K562 (cell line): Measurements from ENCODE around the gene FRRS1L. TPM values are rescaled to one million over a fixed set of nuclear protein-coding genes. Genes with fewer than 3 reads are reported as not detected.
A peak's percentile ranks its signal among the peaks of the same experiment; 100 is the strongest.

ENCODE experiments used
- CBX8 ChIP-seq: fragments of 200-600 bp; sonication (generic); IDR thresholded peaks from 2 replicates; pipeline ENCODE4 v1.6.1; 2012; ENCODE audit warnings: borderline replicate concordance, mixed run types, low read depth, mild to moderate bottlenecking, moderate library complexity, mixed read lengths, low read length, control low read depth, inconsistent platforms; ENCODE audit not compliant: poor library complexity, severe bottlenecking; ENCODE audit errors: extremely low read depth
- EP300 ChIP-seq: IDR thresholded peaks from 2 replicates; pipeline ENCODE4 v1.6.1; 2012; ENCODE audit warnings: low read length, improper control_type of control experiment
- FOXM1 ChIP-seq, 2 experiments: fragments of 450-650 bp in 1 of 2; sonication (generic) in 1 of 2; formaldehyde crosslinking in 1 of 2; IDR thresholded peaks; 2 replicates each; pipeline versions ENCODE4 v1.6.1 to v1.9.0; 2017 to 2022; ENCODE audit warnings: low read depth in 2 of 2, mild to moderate bottlenecking in 2 of 2, missing genetic modification reagents in 1 of 2, moderate library complexity in 1 of 2
- GABPB1 ChIP-seq: sonication (generic); formaldehyde crosslinking; IDR thresholded peaks from 2 replicates; pipeline ENCODE4 v1.8.0; 2022; ENCODE audit warnings: mild to moderate bottlenecking, missing genetic modification reagents
- ILF3 ChIP-seq: fragments of 450-650 bp; IDR thresholded peaks from 2 replicates; pipeline ENCODE4 v1.6.1; 2018; ENCODE audit warnings: antibody characterized with exemption, mild to moderate bottlenecking, moderate library complexity, borderline replicate concordance
- MTA3 ChIP-seq: fragments of 450-650 bp; formaldehyde crosslinking; IDR thresholded peaks from 2 replicates; pipeline ENCODE4 v1.6.1; 2017; ENCODE audit warnings: mild to moderate bottlenecking, borderline replicate concordance
- RBM14 ChIP-seq: fragments of 200-400 bp; formaldehyde crosslinking; IDR thresholded peaks from 2 replicates; pipeline ENCODE4 v1.6.1; 2018; ENCODE audit warnings: low read depth, mild to moderate bottlenecking, low read length, moderate library complexity, borderline replicate concordance; ENCODE audit not compliant: insufficient read depth
- RBM22 ChIP-seq: fragments of 200-400 bp; formaldehyde crosslinking; IDR thresholded peaks from 2 replicates; pipeline ENCODE4 v1.6.1; 2018; ENCODE audit warnings: low read length, low read depth; ENCODE audit not compliant: poor library complexity, severe bottlenecking
- RUNX1 ChIP-seq: sonication (generic); IDR thresholded peaks from 2 replicates; pipeline ENCODE4 v1.6.1; 2016; ENCODE audit warnings: antibody characterized with exemption, low read depth
- SP1 ChIP-seq: sonication (generic); formaldehyde crosslinking; IDR thresholded peaks from 2 replicates; pipeline ENCODE4 v1.8.1; 2022; ENCODE audit warnings: mild to moderate bottlenecking, missing genetic modification reagents
- XRCC4 ChIP-seq: IDR thresholded peaks from one replicate; pipeline ENCODE4 v1.6.1; 2011; ENCODE audit not compliant: insufficient read depth, insufficient read length; ENCODE audit errors: extremely low read depth
- ZNF140 ChIP-seq: fragments of 250-450 bp; sonication (Bioruptor Pico); IDR thresholded peaks from 2 replicates; pipeline ENCODE4 v1.8.0; 2021; ENCODE audit warnings: moderate library complexity, mild to moderate bottlenecking, inconsistent platforms
- ZNF24 ChIP-seq: fragments of 450-650 bp; IDR thresholded peaks from 2 replicates; pipeline ENCODE4 v1.6.1; 2016
- ZNF589 ChIP-seq: fragments of 200-800 bp; sonication (Bioruptor generic); IDR thresholded peaks from 2 replicates; pipeline ENCODE4 v1.6.1; 2016; ENCODE audit warnings: low read depth, missing genetic modification characterization, missing compliant biosample characterization
- ZNF766 ChIP-seq: fragments of 200-800 bp; sonication (Bioruptor generic); conservative IDR thresholded peaks from 2 replicates; pipeline ENCODE4 v1.6.1; 2016; ENCODE audit warnings: missing genetic modification characterization, missing compliant biosample characterization
- ZNF830 ChIP-seq: fragments of 250-450 bp; sonication (Bioruptor Pico); IDR thresholded peaks from 2 replicates; pipeline ENCODE4 v1.5.0; 2021; ENCODE audit warnings: mild to moderate bottlenecking
- polyA plus RNA-seq, 8 experiments: library from polyadenylated mRNA; depleted of rRNA in 4 of 8; stranded (reverse) in 5 of 8; unstranded in 3 of 8; fragments of >200 nt; fragmentation: Nextera tagmentation in 2 of 8; fragmentation: Illumina TruSeq in 1 of 8; extraction: Ambion mirVana in 2 of 8; extraction: Trizol in 1 of 8; gene quantifications; 2 replicates each; pipeline versions ENCODE4 v1.2.1 to v1.2.3, GENCODE V29; 2011 to 2014; ENCODE audit warnings: inconsistent platforms in 1 of 8, missing spikeins in 1 of 8
- total RNA-seq, 7 experiments: library from RNA; depleted of rRNA in 6 of 7; stranded (reverse); fragments of >200 nt in 6 of 7; fragmentation: Illumina TruSeq in 2 of 7; extraction: Trizol in 2 of 7; gene quantifications; 2 replicates each; pipeline versions ENCODE4 v1.2.1 to v1.2.3, GENCODE V29; 2011 to 2021; ENCODE audit warnings: low replicate concordance in 1 of 7
- TF ChIP-seq, protein P1 (sequence below): sonication (generic); formaldehyde crosslinking; IDR thresholded peaks from 2 replicates; pipeline ENCODE4 v1.8.1; 2023; ENCODE audit warnings: mild to moderate bottlenecking, missing genetic modification reagents
- TF ChIP-seq, protein P2 (sequence below): sonication (generic); formaldehyde crosslinking; IDR thresholded peaks from 2 replicates; pipeline ENCODE4 v1.8.1; 2022; ENCODE audit warnings: missing genetic modification reagents
- TF ChIP-seq, protein P3 (sequence below), 2 experiments: fragments of 450-650 bp in 1 of 2; IDR thresholded peaks; 2 replicates each; pipeline ENCODE4 v1.6.1; 2011 to 2017; ENCODE audit warnings: low read depth in 2 of 2, antibody characterized with exemption in 1 of 2, borderline replicate concordance in 1 of 2, low read length in 1 of 2, mild to moderate bottlenecking in 1 of 2, mixed read lengths in 1 of 2; ENCODE audit not compliant: control insufficient read depth in 1 of 2
- TF ChIP-seq, protein P4 (sequence below): fragments of 450-650 bp; formaldehyde crosslinking; conservative IDR thresholded peaks from 2 replicates; pipeline ENCODE4 v1.4.0; 2022; ENCODE audit warnings: mild to moderate bottlenecking, missing genetic modification characterization

The FRRS1L gene
- total and polyA plus RNA-seq, 9 of the 15 experiments (the other 6 are each of a cell fraction or from before 2014, with no cell fraction given) = under 0.01 to 0.04 (median 0.03) TPM; not detected in 5

DNA sequence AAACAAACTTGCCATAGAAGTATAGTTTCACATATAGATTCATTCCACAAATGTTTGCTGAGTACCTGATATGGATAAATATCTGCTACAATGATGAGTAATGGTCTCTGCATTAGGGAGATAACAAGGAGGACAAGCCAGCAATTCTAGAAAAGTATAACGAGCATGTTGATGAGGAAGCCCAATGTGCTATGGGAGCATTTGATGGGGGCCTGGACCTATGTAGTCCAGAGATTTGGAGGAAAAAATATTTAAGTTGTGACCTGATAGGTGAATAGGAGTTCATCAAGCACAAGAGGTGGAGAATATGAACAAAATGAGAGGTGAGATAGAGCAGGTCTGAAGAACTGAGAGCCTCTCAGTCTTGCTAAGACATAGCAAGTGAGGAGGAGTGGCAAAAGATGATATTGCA, 32.9 kb downstream of the FRRS1L start (continued):
- TF ChIP-seq FOXM1 (IDR thresholded peaks at IDR 0.05; ENCODE audit: low read depth) (peak; percentile 86), FOXM1 (CRISPR knock-in tag; IDR thresholded peaks at IDR 0.05; ENCODE audit: low read depth) (no peak), CBX8 (no peak), ILF3 (no peak), GABPB1 (no peak), XRCC4 (no peak), SP1 (CRISPR knock-in tag) (no peak), MTA3 (peak; percentile 40; the same call in 1 of the 2 replicates), RBM14 (no peak), ZNF766 (CRISPR knock-in tag) (0 out of 2 replicates have a peak, but pooled peaks have one; percentile 21), ZNF24 (0 out of 2 replicates have a peak, but pooled peaks have one; percentile 20), RBM22 (no peak), ZNF589 (0 out of 2 replicates have a peak, but pooled peaks have one; percentile 45), ZNF830 (CRISPR knock-in tag) (no peak), EP300 (peak; percentile 96), RUNX1 (no peak), ZNF140 (CRISPR knock-in tag) (no peak)
- TF ChIP-seq, protein P1, sequence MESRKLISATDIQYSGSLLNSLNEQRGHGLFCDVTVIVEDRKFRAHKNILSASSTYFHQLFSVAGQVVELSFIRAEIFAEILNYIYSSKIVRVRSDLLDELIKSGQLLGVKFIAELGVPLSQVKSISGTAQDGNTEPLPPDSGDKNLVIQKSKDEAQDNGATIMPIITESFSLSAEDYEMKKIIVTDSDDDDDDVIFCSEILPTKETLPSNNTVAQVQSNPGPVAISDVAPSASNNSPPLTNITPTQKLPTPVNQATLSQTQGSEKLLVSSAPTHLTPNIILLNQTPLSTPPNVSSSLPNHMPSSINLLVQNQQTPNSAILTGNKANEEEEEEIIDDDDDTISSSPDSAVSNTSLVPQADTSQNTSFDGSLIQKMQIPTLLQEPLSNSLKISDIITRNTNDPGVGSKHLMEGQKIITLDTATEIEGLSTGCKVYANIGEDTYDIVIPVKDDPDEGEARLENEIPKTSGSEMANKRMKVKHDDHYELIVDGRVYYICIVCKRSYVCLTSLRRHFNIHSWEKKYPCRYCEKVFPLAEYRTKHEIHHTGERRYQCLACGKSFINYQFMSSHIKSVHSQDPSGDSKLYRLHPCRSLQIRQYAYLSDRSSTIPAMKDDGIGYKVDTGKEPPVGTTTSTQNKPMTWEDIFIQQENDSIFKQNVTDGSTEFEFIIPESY = no peak
- TF ChIP-seq, protein P2, sequence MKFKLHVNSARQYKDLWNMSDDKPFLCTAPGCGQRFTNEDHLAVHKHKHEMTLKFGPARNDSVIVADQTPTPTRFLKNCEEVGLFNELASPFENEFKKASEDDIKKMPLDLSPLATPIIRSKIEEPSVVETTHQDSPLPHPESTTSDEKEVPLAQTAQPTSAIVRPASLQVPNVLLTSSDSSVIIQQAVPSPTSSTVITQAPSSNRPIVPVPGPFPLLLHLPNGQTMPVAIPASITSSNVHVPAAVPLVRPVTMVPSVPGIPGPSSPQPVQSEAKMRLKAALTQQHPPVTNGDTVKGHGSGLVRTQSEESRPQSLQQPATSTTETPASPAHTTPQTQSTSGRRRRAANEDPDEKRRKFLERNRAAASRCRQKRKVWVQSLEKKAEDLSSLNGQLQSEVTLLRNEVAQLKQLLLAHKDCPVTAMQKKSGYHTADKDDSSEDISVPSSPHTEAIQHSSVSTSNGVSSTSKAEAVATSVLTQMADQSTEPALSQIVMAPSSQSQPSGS (CRISPR knock-in tag) = no peak
- TF ChIP-seq, protein P3, sequence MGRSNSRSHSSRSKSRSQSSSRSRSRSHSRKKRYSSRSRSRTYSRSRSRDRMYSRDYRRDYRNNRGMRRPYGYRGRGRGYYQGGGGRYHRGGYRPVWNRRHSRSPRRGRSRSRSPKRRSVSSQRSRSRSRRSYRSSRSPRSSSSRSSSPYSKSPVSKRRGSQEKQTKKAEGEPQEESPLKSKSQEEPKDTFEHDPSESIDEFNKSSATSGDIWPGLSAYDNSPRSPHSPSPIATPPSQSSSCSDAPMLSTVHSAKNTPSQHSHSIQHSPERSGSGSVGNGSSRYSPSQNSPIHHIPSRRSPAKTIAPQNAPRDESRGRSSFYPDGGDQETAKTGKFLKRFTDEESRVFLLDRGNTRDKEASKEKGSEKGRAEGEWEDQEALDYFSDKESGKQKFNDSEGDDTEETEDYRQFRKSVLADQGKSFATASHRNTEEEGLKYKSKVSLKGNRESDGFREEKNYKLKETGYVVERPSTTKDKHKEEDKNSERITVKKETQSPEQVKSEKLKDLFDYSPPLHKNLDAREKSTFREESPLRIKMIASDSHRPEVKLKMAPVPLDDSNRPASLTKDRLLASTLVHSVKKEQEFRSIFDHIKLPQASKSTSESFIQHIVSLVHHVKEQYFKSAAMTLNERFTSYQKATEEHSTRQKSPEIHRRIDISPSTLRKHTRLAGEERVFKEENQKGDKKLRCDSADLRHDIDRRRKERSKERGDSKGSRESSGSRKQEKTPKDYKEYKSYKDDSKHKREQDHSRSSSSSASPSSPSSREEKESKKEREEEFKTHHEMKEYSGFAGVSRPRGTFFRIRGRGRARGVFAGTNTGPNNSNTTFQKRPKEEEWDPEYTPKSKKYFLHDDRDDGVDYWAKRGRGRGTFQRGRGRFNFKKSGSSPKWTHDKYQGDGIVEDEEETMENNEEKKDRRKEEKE (IDR thresholded peaks at IDR 0.05; ENCODE audit: borderline replicate concordance in 1 of 2, control insufficient read depth in 1 of 2, low read depth in 2 of 2, low read length in 1 of 2) = no peak
- TF ChIP-seq, protein P4, sequence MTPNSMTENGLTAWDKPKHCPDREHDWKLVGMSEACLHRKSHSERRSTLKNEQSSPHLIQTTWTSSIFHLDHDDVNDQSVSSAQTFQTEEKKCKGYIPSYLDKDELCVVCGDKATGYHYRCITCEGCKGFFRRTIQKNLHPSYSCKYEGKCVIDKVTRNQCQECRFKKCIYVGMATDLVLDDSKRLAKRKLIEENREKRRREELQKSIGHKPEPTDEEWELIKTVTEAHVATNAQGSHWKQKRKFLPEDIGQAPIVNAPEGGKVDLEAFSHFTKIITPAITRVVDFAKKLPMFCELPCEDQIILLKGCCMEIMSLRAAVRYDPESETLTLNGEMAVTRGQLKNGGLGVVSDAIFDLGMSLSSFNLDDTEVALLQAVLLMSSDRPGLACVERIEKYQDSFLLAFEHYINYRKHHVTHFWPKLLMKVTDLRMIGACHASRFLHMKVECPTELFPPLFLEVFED (CRISPR knock-in tag) = no peak
